GM10248 (cell line): ENCODE measurements around the gene BRSK2.
"Not testable (repeated sequence)": the region's sequence is repeated elsewhere in the genome, so short reads cannot be mapped to it uniquely, and the experiment has no call there.

Experiments
- CTCF ChIA-PET: fragments of 300-600 bp; sonication (Branson Sonifier 250); formaldehyde crosslinking; extraction: SDS; loops from one replicate; lab custom pipeline; 2021; ENCODE audit warnings: antibody characterized with exemption; lab: Yijun Ruan, JAX
- POLR2A ChIA-PET: fragments of 350-650 bp; sonication (Branson Sonifier 250); formaldehyde crosslinking; extraction: SDS; loops from one replicate; lab custom pipeline; 2020; ENCODE audit warnings: antibody characterized with exemption; lab: Yijun Ruan, JAX
- DNase-seq: peaks from one replicate; pipeline ENCODE4 v3.0.0; 2012; ENCODE audit errors: extremely low spot score
- TF ChIP-seq, protein P1 (sequence below): IDR thresholded peaks from 2 replicates; pipeline ENCODE4 v1.5.1; 2012; ENCODE audit warnings: mild to moderate bottlenecking, low read depth; ENCODE audit errors: extremely low read depth, missing control alignments, control extremely low read depth

The BRSK2 gene

GRCh38 chr11:1428762-1429316, 39.1 kb downstream of the BRSK2 start:
- POLR2A ChIA-PET, result no interaction called here
- no peak for DNase-seq
- CTCF ChIA-PET, result no interaction called here
- TF ChIP-seq, protein P1, sequence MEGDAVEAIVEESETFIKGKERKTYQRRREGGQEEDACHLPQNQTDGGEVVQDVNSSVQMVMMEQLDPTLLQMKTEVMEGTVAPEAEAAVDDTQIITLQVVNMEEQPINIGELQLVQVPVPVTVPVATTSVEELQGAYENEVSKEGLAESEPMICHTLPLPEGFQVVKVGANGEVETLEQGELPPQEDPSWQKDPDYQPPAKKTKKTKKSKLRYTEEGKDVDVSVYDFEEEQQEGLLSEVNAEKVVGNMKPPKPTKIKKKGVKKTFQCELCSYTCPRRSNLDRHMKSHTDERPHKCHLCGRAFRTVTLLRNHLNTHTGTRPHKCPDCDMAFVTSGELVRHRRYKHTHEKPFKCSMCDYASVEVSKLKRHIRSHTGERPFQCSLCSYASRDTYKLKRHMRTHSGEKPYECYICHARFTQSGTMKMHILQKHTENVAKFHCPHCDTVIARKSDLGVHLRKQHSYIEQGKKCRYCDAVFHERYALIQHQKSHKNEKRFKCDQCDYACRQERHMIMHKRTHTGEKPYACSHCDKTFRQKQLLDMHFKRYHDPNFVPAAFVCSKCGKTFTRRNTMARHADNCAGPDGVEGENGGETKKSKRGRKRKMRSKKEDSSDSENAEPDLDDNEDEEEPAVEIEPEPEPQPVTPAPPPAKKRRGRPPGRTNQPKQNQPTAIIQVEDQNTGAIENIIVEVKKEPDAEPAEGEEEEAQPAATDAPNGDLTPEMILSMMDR, result no peak

GRCh38 chr11:1433568-1433967, 43.8 kb downstream of the BRSK2 start:
- ChIA-PET CTCF (no interaction called here), POLR2A (no interaction called here)
- TF ChIP-seq, protein P1, result no peak
- DNase-seq, result no peak

GRCh38 chr11:1433977-1434640, 44.4 kb downstream of the BRSK2 start:
- DNase-seq, result no peak
- CTCF ChIA-PET, result no interaction called here
- POLR2A ChIA-PET, result no interaction called here
- TF ChIP-seq, protein P1, result no peak

DNA sequence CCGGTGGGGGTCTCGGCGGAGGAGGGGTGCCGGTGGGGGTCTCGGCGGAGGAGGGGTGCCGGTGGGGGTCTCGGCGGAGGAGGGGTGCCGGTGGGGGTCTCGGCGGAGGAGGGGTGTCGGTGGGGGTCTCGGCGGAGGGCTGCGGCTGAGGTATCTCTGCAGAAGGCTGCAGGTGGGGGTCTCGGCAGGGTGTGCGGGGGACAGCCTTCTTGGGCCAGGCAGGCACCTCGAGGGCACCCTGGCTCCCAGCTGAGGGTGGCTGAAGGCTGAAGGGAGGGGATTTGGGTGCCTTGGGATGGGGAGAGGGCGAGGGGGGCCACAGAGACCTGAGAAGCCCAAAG, 45.7 kb downstream of the BRSK2 start:
- CTCF ChIA-PET, result interaction anchor here (1.2 kb wide), 1 partner anchor 19 kb away, joined by 3 read pairs; no protein-coding TSS in a partner anchor
- POLR2A ChIA-PET, DNase-seq: not testable (repeated sequence)

GRCh38 chr11:1435820-1436467, 46.2 kb downstream of the BRSK2 start:
- DNase-seq, result no peak
- CTCF ChIA-PET, result interaction anchor here (1.2 kb wide), 1 partner anchor 18 kb away, joined by 3 read pairs; no protein-coding TSS in a partner anchor
- POLR2A ChIA-PET, result no interaction called here
- TF ChIP-seq, protein P1, result no peak

- TF ChIP-seq, protein P1, result no peak
- POLR2A ChIA-PET, result no interaction called here
- DNase-seq, result no peak
- CTCF ChIA-PET, result interaction anchor here (1.2 kb wide), 1 partner anchor 18 kb away, joined by 3 read pairs; no protein-coding TSS in a partner anchor
Measured at GRCh38 chr11:1436468-1437039, 46.8 kb downstream of the BRSK2 start.
